Left kidney (tissue), 2 donors: ENCODE data around the gene LRRC36. TPM values are rescaled to one million over a fixed set of nuclear protein-coding genes. Genes with fewer than 3 reads are reported as not detected.

Source experiments
- DNase-seq: peaks from one replicate; pipeline ENCODE4 v3.0.0-alpha.2; 2013
- polyA plus RNA-seq: library from polyadenylated mRNA; unstranded; fragments of 120-200 nt; gene quantifications from one replicate; pipeline ENCODE4 v1.2.1, GENCODE V29; 2013; ENCODE audit not compliant: insufficient read length

Gene LRRC36
- polyA plus RNA-seq, 1 donor, result 8.7 TPM

DNA sequence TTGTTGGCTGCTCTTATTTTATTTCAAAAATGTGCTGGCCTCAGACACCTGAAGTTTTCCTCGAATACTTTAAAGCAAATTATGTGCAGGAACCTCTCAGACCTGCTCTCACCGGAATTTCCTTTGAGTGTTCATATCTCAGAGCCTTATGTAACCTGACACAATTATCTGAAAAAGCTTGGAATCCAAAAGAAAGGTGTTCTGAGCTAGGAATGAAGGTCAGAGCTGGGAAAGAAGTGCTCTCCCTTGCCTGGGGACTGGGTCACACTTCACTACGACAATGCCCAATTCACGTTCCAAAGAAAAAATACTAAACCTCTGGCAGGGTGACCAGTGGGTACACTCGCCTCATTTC is 97.6 kb downstream of the LRRC36 start:
- no peak for DNase-seq

- DNase-seq, result no peak
These were observed 98.4 kb downstream of the LRRC36 start for GRCh38 chr16:67425061-67425460.

DNA sequence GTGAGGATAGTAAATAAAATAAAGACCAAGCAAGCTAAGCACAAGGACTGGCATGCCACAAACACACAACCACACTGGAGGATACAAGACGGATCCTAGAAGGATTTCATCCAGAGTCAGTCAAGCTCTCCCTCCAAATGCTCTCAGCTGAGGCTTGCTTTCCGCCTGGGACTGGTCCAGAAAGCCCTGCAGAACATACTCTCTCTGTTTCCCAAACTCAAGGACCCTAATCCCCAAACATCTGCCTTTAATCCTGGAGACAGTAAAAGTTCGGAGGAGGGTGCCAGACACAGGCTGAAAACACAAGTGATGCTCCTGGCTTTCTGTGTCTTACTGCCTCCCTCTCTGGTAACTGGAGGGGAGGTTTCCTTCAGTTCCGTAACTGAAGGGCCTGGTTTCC is 99.0 kb downstream of the LRRC36 start:
- no peak for DNase-seq

DNA sequence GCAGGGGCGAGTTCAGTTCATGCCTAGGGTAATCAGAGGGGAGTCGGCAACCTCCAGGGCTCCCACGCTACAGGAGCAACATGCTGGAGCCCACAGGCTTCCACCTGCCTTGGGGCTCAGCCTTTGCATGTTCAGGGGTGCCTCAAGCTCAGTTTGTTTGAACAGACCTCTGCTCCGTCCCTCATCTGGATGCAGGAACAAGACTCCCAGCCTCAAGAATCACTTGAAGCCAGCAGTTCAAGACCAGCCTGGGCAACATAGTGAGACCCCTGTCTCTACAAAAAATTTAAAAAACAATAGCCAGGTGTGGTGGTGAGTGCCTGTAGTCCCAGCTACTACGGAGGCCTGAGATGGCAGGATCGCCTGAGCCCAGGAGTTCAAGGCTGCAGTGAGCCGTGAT is 99.4 kb downstream of the LRRC36 start:
- DNase-seq, result no peak

GRCh38 chr16:67426950-67427349 is 100.3 kb downstream of the LRRC36 start:
- no peak for DNase-seq

- DNase-seq, result peak; percentile 76
These were observed 101.6 kb downstream of the LRRC36 start for GRCh38 chr16:67428146-67428731.

DNA sequence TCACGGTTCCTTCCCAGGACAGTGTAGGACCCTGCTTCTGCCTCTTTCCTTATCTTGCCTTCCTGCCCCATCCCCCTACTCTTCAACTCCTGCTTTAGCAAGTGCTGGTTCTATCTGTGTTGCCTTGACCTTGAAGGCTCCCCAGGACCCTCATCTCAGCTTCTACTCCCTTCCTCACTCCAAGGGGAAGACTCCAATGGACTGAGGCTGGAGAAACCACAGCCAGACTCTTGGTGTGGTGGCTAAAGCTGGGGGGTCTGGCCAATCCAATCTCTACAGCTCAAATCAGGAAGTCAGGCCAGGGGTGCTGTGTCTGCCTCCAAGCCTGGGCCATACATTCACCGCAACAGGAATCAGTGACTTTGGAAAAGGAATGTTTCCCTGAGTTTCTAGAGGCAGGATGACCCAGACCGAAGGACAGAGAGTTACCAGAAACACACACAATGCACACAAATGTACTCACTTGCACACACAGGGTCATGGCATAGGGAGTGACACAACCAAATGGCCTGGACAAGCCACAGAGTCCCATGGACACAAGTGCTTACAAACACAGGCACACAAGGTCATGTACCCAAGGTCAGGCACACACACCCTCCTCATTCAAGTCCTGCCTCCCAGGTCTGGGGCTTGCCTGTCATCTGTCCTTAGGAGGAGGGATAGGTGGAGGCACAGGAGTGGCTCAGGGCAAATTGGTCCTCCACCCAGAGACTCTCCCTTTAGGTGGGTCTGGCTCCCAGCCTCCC is 102.6 kb downstream of the LRRC36 start:
- no peak for DNase-seq

- no peak for DNase-seq
These were observed 103.3 kb downstream of the LRRC36 start for GRCh38 chr16:67429799-67430503.

GRCh38 chr16:67430504-67430976 is 103.9 kb downstream of the LRRC36 start:
- no peak for DNase-seq

DNA sequence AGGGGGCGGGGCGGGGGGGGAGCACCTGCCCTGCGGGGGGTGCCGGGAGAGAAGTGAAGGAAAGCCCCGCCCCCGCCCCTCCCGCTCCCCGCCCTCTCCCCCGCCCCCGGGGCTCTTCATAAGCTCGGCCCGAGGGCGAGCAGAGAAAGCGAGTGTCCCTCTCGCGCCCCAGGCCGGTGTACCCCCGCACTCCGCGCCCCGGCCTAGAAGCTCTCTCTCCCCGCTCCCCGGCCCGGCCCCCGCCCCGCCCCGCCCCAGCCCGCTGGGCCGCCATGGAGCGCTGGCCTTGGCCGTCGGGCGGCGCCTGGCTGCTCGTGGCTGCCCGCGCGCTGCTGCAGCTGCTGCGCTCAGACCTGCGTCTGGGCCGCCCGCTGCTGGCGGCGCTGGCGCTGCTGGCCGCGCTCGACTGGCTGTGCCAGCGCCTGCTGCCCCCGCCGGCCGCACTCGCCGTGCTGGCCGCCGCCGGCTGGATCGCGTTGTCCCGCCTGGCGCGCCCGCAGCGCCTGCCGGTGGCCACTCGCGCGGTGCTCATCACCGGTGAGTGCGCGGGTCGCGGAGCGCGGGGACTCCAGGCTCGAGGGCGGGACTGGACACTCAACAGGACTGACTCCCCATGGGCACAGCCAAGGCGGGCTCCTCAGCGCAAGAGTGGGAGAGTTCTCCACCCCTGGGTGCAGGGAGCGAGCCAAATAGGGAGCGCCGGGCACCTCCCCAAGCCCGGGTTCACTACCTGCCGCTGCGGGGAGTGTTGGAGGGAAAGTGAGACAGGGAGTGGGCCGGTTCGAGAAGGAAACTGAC is 104.6 kb downstream of the LRRC36 start, which contains the start of gene HSD11B2:
HSD11B2 (plus strand) TSS at position 145 of the 798 bp plus-strand sequence; CDS start at position 273, 128 bp downstream.
- DNase-seq, result no peak

DNA sequence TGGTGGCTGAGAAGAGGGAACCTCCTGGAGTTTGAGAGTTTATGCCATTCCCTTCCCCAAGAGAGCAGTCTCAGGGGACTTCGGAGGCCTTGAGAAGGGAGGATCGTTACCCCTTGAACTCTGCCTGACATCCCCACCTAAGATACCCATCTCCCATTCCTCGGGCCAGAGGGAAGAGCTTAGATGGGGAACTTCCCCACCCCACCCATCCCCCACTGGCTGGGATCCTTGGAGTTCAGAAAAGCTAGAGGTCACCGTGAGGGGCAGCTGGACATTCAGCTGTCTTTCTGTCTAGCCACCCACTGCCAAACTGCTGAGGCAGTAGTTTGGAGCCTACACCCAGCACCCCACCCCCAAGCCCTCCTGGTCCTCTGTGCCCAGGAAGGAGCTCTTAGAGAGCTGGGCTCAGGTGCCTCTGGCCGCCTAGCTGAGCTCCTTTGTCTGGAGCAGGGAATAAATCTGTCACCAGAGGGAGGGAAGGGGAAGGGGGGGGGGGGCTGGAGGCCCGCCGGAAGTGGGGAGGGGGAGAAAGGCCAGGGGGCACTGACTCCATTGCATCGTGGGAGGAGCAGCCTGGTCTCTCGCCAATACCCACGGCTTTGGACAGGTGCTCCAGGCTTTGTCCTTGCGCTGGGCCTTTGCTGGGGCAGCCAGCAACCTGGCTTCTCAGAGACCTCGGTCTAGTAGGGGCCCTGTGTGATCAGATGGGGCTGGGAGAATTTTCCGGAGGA is 105.3 kb downstream of the LRRC36 start:
- no peak for DNase-seq

- DNase-seq, result no peak
These were observed 105.9 kb downstream of the LRRC36 start for GRCh38 chr16:67432506-67432890.

GRCh38 chr16:67433131-67433719 is 106.6 kb downstream of the LRRC36 start:
- DNase-seq, result no peak

Other genes with a start within 250 kb of the LRRC36 start
- 29.3 TPM for gene PHAF1, start 216.9 kb upstream of the LRRC36 start, polyA plus RNA-seq
- 6.8 TPM for gene B3GNT9, start 175.8 kb upstream of the LRRC36 start, polyA plus RNA-seq
- 3.2 TPM for gene TRADD, start 166.9 kb upstream of the LRRC36 start, polyA plus RNA-seq
- gene FBXL8, start 166.9 kb upstream of the LRRC36 start, polyA plus RNA-seq, result 2.0 TPM
- gene HSF4, start 162.1 kb upstream of the LRRC36 start, polyA plus RNA-seq, result 1.5 TPM
- 6.4 TPM for gene NOL3, start 156.3 kb upstream of the LRRC36 start, polyA plus RNA-seq
- gene MATCAP1, start 142.9 kb upstream of the LRRC36 start, polyA plus RNA-seq, result 51.5 TPM
- gene EXOC3L1, start 136.7 kb upstream of the LRRC36 start, polyA plus RNA-seq, result 4.6 TPM
- 55.6 TPM for gene E2F4, start 134.7 kb upstream of the LRRC36 start, polyA plus RNA-seq
- gene ELMO3, start 127.7 kb upstream of the LRRC36 start, polyA plus RNA-seq, result 4.7 TPM
- 35.2 TPM for gene TMEM208, start 99.7 kb upstream of the LRRC36 start, polyA plus RNA-seq
- gene FHOD1, start 79.3 kb upstream of the LRRC36 start, polyA plus RNA-seq, result 44.5 TPM
- gene SLC9A5, start 77.8 kb upstream of the LRRC36 start, polyA plus RNA-seq, result 4.9 TPM
- 14.2 TPM for gene PLEKHG4, start 47.3 kb upstream of the LRRC36 start, polyA plus RNA-seq
- gene KCTD19, start 74 bp upstream of the LRRC36 start, polyA plus RNA-seq, result 1.6 TPM
- gene TPPP3, start 66.7 kb downstream of the LRRC36 start, polyA plus RNA-seq, result 42.7 TPM
- 11.5 TPM for gene ZDHHC1, start 89.7 kb downstream of the LRRC36 start, polyA plus RNA-seq
- 40.8 TPM for gene HSD11B2, start 104.3 kb downstream of the LRRC36 start, polyA plus RNA-seq
- 83.5 TPM for gene ATP6V0D1, start 154.3 kb downstream of the LRRC36 start, polyA plus RNA-seq
- 0.18 TPM for gene AGRP, start 156.7 kb downstream of the LRRC36 start, polyA plus RNA-seq
- 112 TPM for gene RIPOR1, start 202.0 kb downstream of the LRRC36 start, polyA plus RNA-seq
- 88.3 TPM for gene CTCF, start 235.7 kb downstream of the LRRC36 start, polyA plus RNA-seq